ENCODE data around the gene SGK1.

The SGK1 gene

GRCh38 chr6:134358320-134358719 lies 40.4 kb upstream of the SGK1 start:
- no peak overlapping the region for H3K27ac ChIP-seq
- peaks cover 5% of the 10 kb centered on the region for H3K4me1 ChIP-seq (ENCODE audit: low read depth, poor library complexity, severe bottlenecking)
- TF ChIP-seq CTCF (conservative IDR thresholded peaks at IDR 0.05; ENCODE audit: low read depth, low read length) = no peak
- no peaks in the 10 kb centered on the region for H3K79me2 ChIP-seq (ENCODE audit: insufficient read depth, low read depth)
- H3K4me3 ChIP-seq (IDR thresholded peaks at IDR 0.05; ENCODE audit: insufficient read depth, low read depth, low read length) = no peak overlapping the region
- H4K20me1 ChIP-seq (ENCODE audit: insufficient read depth) = no peaks in the 10 kb centered on the region
- no peaks in the 10 kb centered on the region for H3K27me3 ChIP-seq (ENCODE audit: insufficient read depth, low read depth)
- no peak overlapping the region for H3K9ac ChIP-seq
- no peaks in the 10 kb centered on the region for H3K36me3 ChIP-seq (ENCODE audit: insufficient read depth)
- no peak overlapping the region for H3K4me2 ChIP-seq
- no peak overlapping the region for H2AFZ ChIP-seq (ENCODE audit: low read depth)

GRCh38 chr6:134357022-134357487 lies 39.1 kb upstream of the SGK1 start:
- Histone ChIP-seq H3K27ac (no peak overlapping the region), H3K79me2 (ENCODE audit: insufficient read depth, low read depth) (no peaks in the 10 kb centered on the region), H3K4me1 (ENCODE audit: low read depth, poor library complexity, severe bottlenecking) (peaks cover 17% of the 10 kb centered on the region), H2AFZ (ENCODE audit: low read depth) (no peak overlapping the region), H3K4me3 (IDR thresholded peaks at IDR 0.05; ENCODE audit: insufficient read depth, low read depth, low read length) (no peak overlapping the region), H3K4me2 (no peak overlapping the region), H4K20me1 (ENCODE audit: insufficient read depth) (no peaks in the 10 kb centered on the region), H3K36me3 (ENCODE audit: insufficient read depth) (no peaks in the 10 kb centered on the region), H3K9ac (no peak overlapping the region), H3K27me3 (ENCODE audit: insufficient read depth, low read depth) (no peaks in the 10 kb centered on the region)
- no peak for TF ChIP-seq CTCF (conservative IDR thresholded peaks at IDR 0.05; ENCODE audit: low read depth, low read length)

GRCh38 chr6:134356405-134356804 lies 38.5 kb upstream of the SGK1 start:
- no peaks in the 10 kb centered on the region for H4K20me1 ChIP-seq (ENCODE audit: insufficient read depth)
- H3K4me1 ChIP-seq (ENCODE audit: low read depth, poor library complexity, severe bottlenecking) = peaks cover 21% of the 10 kb centered on the region
- H3K4me2 ChIP-seq = no peak overlapping the region
- no peak overlapping the region for H3K27ac ChIP-seq
- H3K4me3 ChIP-seq (IDR thresholded peaks at IDR 0.05; ENCODE audit: insufficient read depth, low read depth, low read length) = no peak overlapping the region
- TF ChIP-seq CTCF (conservative IDR thresholded peaks at IDR 0.05; ENCODE audit: low read depth, low read length) = no peak
- H3K36me3 ChIP-seq (ENCODE audit: insufficient read depth) = no peaks in the 10 kb centered on the region
- H3K79me2 ChIP-seq (ENCODE audit: insufficient read depth, low read depth) = no peaks in the 10 kb centered on the region
- no peaks in the 10 kb centered on the region for H3K27me3 ChIP-seq (ENCODE audit: insufficient read depth, low read depth)
- H3K9ac ChIP-seq = no peak overlapping the region
- no peak overlapping the region for H2AFZ ChIP-seq (ENCODE audit: low read depth)

GRCh38 chr6:134352786-134353480 lies 35.0 kb upstream of the SGK1 start:
- H2AFZ ChIP-seq (ENCODE audit: low read depth) = peak overlapping the region; percentile 64

More at GRCh38 chr6:134352786-134353480, 35.0 kb upstream of the SGK1 start:
- Histone ChIP-seq H4K20me1 (ENCODE audit: insufficient read depth) (no peaks in the 10 kb centered on the region), H3K4me3 (IDR thresholded peaks at IDR 0.05; ENCODE audit: insufficient read depth, low read depth, low read length) (no peak overlapping the region), H3K27me3 (ENCODE audit: insufficient read depth, low read depth) (no peaks in the 10 kb centered on the region), H3K9ac (no peak overlapping the region; the same call in 1 of the 2 replicates), H3K36me3 (ENCODE audit: insufficient read depth) (no peaks in the 10 kb centered on the region), H3K79me2 (ENCODE audit: insufficient read depth, low read depth) (no peaks in the 10 kb centered on the region), H3K4me2 (peak overlapping the region; percentile 77), H3K27ac (peak overlapping the region; percentile 83), H3K4me1 (ENCODE audit: low read depth, poor library complexity, severe bottlenecking) (peaks cover 34% of the 10 kb centered on the region)
- no peak for TF ChIP-seq CTCF (conservative IDR thresholded peaks at IDR 0.05; ENCODE audit: low read depth, low read length)

All from KMS-11 (cell line).